ENCODE results near the gene L3HYPDH.

Gene L3HYPDH

DNA sequence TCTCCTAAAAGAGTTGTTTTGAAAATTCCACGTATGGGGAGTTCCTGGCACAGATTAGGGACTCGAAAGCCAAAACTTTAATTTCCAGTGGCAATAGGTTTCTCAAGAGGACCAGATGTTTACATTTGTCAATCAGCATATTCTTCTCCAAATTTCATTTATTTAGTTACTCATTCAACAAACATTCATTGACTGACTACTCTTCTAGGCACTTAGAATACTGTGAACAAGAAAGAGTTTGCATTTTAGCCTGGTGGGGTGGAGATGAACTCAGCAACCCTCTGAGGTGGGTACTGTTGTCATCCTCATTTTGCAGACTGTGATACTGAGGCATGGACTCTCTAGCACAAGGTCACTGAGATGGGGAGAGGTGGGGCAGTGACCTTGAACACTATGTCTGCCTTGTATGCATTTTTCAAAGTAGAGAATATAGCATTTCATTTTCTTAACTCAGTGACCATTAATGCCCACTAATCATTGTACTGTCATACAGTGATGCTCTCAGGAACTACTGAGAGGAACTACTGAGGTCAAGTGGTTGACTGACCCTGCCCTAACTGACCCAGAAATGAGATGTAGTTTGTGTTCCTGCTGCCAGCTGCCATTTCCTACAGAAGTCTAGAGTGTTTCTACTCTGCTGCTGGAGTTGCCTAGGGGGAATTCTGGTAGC is 2.2 kb downstream of the L3HYPDH start:
- DNase-seq (ENCODE audit: low read depth): no peak
- TF ChIP-seq, protein P1, sequence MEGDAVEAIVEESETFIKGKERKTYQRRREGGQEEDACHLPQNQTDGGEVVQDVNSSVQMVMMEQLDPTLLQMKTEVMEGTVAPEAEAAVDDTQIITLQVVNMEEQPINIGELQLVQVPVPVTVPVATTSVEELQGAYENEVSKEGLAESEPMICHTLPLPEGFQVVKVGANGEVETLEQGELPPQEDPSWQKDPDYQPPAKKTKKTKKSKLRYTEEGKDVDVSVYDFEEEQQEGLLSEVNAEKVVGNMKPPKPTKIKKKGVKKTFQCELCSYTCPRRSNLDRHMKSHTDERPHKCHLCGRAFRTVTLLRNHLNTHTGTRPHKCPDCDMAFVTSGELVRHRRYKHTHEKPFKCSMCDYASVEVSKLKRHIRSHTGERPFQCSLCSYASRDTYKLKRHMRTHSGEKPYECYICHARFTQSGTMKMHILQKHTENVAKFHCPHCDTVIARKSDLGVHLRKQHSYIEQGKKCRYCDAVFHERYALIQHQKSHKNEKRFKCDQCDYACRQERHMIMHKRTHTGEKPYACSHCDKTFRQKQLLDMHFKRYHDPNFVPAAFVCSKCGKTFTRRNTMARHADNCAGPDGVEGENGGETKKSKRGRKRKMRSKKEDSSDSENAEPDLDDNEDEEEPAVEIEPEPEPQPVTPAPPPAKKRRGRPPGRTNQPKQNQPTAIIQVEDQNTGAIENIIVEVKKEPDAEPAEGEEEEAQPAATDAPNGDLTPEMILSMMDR (IDR thresholded peaks at IDR 0.05; ENCODE audit: low read depth, low read length, missing control alignments): no peak
- peak overlapping the region; percentile 78 for H3K4me3 ChIP-seq (ENCODE audit: low read depth, low read length)
- in situ Hi-C loops (cut with HindIII; ENCODE audit: low sequenced_read_pairs): no loop called here

DNA sequence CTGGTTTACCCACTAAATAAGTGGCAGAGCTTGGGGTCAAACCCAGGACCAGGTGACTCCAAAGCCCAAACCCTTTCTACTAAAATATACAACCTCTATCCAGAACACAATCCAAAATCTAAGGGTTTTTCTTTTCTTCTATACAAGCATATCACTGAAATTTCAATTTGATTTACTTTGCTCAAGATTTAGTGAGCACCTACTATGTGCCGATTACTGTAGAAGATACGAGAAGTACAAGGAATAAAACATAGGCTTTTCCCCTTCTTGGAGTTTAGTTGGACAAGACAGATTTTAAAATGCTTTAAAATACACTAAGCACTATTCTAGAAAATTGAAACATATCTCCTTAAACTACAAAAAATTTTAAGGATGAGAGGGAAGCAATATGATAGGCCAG is 2.8 kb downstream of the L3HYPDH start:
- in situ Hi-C loops (cut with HindIII; ENCODE audit: low sequenced_read_pairs): no loop called here
- TF ChIP-seq, protein P1 (IDR thresholded peaks at IDR 0.05; ENCODE audit: low read depth, low read length, missing control alignments): no peak
- DNase-seq (ENCODE audit: low read depth): no peak
- peak overlapping the region; percentile 78 for H3K4me3 ChIP-seq (ENCODE audit: low read depth, low read length)

DNA sequence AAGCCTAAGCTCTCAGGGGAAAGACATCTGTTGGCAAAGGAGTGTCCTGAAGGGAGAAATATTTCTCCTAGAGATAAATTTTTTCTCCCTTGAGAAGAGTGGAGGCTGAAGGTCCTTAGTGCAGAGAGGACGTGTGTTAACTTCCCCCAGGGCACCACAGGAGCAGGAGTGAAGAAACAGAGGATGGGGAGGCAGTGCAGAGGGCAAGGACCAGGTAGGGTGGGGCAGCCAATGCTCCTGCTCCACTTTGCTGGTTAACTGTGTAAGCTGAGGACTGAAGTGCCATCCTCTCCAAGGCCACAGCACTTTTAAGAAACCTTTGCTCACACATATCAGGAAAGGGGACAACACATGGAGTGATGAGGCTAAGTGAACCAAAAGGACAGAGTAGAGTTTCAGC is 4.0 kb downstream of the L3HYPDH start:
- H3K4me3 ChIP-seq (ENCODE audit: low read depth, low read length): no peak overlapping the region
- in situ Hi-C loops (cut with HindIII; ENCODE audit: low sequenced_read_pairs): no loop called here
- TF ChIP-seq, protein P1 (IDR thresholded peaks at IDR 0.05; ENCODE audit: low read depth, low read length, missing control alignments): no peak
- DNase-seq (ENCODE audit: low read depth): no peak

DNA sequence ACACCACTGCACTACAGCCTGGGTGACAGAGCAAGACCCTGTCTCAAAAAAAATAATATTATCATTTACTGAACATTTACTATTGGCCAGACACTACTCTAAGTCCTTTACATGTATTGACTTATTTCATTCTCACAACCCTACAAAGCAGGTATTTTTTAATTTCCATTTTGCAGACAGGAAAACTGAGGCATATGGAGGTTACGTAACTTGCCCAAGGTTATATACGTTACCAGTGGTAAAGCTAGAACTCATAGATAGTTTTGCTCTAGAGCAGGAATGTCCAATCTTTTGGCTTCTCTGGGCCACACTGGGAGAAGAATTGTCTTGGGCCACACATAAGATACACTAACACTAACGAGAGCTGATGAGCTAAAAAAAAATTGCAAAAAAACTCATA is 5.7 kb downstream of the L3HYPDH start:
- no peak for DNase-seq (ENCODE audit: low read depth)
- in situ Hi-C loops (cut with HindIII; ENCODE audit: low sequenced_read_pairs): no loop called here
- TF ChIP-seq, protein P1 (IDR thresholded peaks at IDR 0.05; ENCODE audit: low read depth, low read length, missing control alignments): no peak
- H3K4me3 ChIP-seq (ENCODE audit: low read depth, low read length): no peak overlapping the region

DNA sequence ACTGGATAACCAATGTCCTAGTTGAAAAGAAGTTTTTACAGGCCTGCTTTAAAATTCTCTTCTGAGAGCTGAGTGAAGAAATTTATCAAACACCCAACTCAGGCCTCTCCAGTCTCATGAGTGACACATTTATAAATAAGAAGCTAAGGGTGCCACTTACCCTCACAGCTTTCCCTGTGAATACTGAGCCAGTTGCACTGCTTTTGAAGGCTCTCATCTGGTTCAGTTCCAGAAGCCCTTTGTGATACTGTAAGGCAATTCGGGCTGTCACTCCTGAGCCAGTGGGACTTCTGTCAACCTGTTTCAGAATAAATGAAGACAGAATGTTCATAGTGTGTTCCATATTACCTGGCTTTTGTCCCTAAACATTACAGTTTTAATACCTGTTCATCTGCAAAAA is 8.5 kb downstream of the L3HYPDH start:
- no peak for DNase-seq (ENCODE audit: low read depth)
- TF ChIP-seq, protein P1 (IDR thresholded peaks at IDR 0.05; ENCODE audit: low read depth, low read length, missing control alignments): no peak
- in situ Hi-C loops (cut with HindIII; ENCODE audit: low sequenced_read_pairs): no loop called here
- H3K4me3 ChIP-seq (ENCODE audit: low read depth, low read length): no peak overlapping the region

DNA sequence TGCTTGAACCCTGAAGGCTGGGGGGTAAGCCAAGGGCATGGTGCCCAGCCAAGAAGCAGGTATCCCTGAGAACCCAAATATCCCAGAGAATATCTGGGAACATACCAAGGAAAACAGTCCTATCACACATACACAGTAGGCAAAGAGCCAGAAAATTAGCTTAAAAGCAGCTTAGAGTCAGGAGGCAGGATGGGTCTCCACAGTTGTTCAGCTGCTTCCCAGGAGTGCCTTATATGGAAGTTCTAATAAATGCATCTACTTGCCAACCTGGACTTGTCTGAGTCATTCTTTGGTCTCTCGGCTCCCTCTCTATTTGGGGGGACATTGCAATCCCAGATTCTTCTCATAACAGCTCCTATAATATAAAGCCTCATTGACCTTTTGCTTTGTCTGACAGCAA is 10.0 kb downstream of the L3HYPDH start:
- H3K4me3 ChIP-seq (ENCODE audit: low read depth, low read length): no peak overlapping the region
- in situ Hi-C loops (cut with HindIII; ENCODE audit: low sequenced_read_pairs): no loop called here
- DNase-seq (ENCODE audit: low read depth): peak; percentile 68
- TF ChIP-seq, protein P1 (IDR thresholded peaks at IDR 0.05; ENCODE audit: low read depth, low read length, missing control alignments): no peak
